Dendritic cell treated with granulocyte-macrophage colony-stimulating factor and Interleukin-4, amounts not matched to agents 40 ng/mL and 50 ng/mL, for 4 days (primary cell): ENCODE measurements around the gene C11orf65.

ENCODE experiments used
- H3K27ac Mint-ChIP-seq: one replicate; pipeline ENCODE4 v1.8.0; 2022; ENCODE audit warnings: mild to moderate bottlenecking, mixed read lengths
- H3K27me3 Mint-ChIP-seq: one replicate; pipeline ENCODE4 v1.8.0; 2022; ENCODE audit warnings: mild to moderate bottlenecking, mixed read lengths
- H3K36me3 Mint-ChIP-seq: one replicate; pipeline ENCODE4 v1.8.0; 2022; ENCODE audit warnings: low read depth, mixed read lengths
- H3K4me1 Mint-ChIP-seq: one replicate; pipeline ENCODE4 v1.8.0; 2022; ENCODE audit warnings: low read depth, mixed read lengths
- H3K4me3 Mint-ChIP-seq: one replicate; pipeline ENCODE4 v1.8.0; 2022; ENCODE audit warnings: mild to moderate bottlenecking, moderate library complexity, mixed read lengths
- H3K9me3 Mint-ChIP-seq: one replicate; pipeline ENCODE4 v1.8.0; 2022; ENCODE audit warnings: mixed read lengths
- intact Hi-C: fragments of 100-400 bp; cut with micrococcal nuclease; formaldehyde crosslinking; loops from one replicate; pipeline ENCODE4 v1.15.0; 2022

The C11orf65 gene

GRCh38 chr11:108467091-108467823 lies at the start of gene C11orf65:
Gene C11orf65, minus strand, starts transcription at chr11:108467529. Its CDS starts 5,970 bp downstream, at chr11:108461559.
- peaks cover 2% of the 10 kb centered on the region for H3K27me3 Mint-ChIP-seq
- intact Hi-C loops = loop anchor here (1.0 to 10.0 kb wide), 3 partner anchors 30 to 452 kb away; partner anchors contain the start of genes ATM and NPAT
- peak within 1 kb of the TSS; percentile 99 for H3K4me3 Mint-ChIP-seq
- H3K36me3 Mint-ChIP-seq = peaks cover 7% of the 10 kb centered on the region
- no peaks in the 10 kb centered on the region for H3K9me3 Mint-ChIP-seq
- peak within 1 kb of the TSS; percentile 100 for H3K27ac Mint-ChIP-seq
- H3K4me1 Mint-ChIP-seq = peaks cover 25% of the 10 kb centered on the region

DNA sequence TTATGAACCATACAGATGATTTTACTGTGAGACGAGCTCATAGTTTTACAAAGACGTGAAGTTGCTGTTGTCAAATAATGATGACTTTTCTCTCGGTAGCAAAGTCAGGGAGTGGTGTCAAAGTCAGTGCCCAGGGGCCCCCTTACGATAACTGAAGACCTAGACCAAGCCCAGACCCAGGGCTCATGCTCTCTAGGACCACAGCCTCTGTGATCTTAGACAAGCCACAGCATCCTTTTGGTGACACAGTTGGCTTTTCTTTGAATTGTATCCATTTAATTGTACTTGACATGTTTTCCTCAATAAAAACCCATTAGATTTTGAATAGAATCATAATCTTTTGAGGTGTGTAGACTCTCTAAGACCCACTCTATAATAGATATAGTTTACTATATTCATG lies 48.8 kb upstream of the C11orf65 start:
- Mint-ChIP-seq H3K4me3 (no peak overlapping the region), H3K27ac (no peak overlapping the region), H3K27me3 (no peaks in the 10 kb centered on the region), H3K9me3 (no peaks in the 10 kb centered on the region), H3K36me3 (no peaks in the 10 kb centered on the region), H3K4me1 (no peaks in the 10 kb centered on the region)
- intact Hi-C loops = no loop called here

DNA sequence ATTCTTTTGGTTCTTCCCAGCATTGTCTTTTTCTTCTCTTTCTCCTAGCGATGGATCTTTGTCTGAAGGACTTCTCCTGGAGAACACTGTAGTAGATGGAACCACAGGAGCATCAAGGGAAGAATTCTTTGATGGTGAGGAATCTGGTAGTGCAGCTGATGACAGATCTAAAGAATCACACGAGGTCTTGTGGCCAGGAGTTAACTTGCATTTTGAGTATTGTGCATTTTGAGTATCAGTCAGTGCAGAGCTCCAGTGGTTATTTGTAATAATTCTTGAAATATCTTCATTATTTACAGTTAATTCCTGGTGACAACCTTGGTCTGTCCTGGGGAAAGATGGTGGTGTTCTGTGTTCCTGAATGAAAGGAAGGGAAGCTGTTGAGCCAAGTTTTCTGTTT lies 45.4 kb upstream of the C11orf65 start:
- no peaks in the 10 kb centered on the region for H3K36me3 Mint-ChIP-seq
- peaks cover 3% of the 10 kb centered on the region for H3K27me3 Mint-ChIP-seq
- no peak overlapping the region for H3K4me3 Mint-ChIP-seq
- H3K4me1 Mint-ChIP-seq = peaks cover 11% of the 10 kb centered on the region
- H3K27ac Mint-ChIP-seq = no peak overlapping the region
- H3K9me3 Mint-ChIP-seq = no peaks in the 10 kb centered on the region
- intact Hi-C loops = no loop called here

DNA sequence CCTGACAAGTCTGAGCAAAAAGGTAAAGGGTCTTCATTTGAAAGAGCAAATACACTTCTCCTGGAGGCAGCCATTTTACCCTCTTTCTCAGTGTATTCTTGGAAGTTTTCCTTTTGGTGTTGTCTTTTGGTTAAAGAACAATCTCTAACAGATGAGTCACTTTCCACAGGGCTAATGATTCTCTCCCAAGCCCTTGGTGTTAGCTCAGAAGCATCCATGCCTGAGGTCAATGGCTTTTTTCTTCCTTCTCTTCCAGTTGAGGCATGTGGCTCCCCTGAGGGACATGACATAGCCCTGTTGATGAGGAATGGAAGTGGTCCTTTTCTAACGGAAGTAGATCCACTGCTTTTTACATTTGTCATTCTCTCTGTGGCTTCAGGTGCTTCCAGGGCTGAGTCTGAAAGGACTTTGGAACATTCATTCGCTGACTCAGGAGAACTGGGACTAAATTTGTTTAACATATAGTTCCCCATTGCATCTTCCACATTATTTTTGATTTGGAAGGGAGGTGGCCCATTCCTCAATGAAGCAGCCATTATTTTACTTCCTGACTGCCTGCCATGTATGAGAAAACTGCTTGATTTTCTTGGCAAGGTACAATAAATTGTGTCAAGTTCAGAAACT lies 44.6 kb upstream of the C11orf65 start:
- peaks cover 3% of the 10 kb centered on the region for H3K27me3 Mint-ChIP-seq
- intact Hi-C loops = no loop called here
- H3K4me3 Mint-ChIP-seq = no peak overlapping the region
- peaks cover 11% of the 10 kb centered on the region for H3K4me1 Mint-ChIP-seq
- no peaks in the 10 kb centered on the region for H3K36me3 Mint-ChIP-seq
- H3K27ac Mint-ChIP-seq = no peak overlapping the region
- H3K9me3 Mint-ChIP-seq = no peaks in the 10 kb centered on the region

DNA sequence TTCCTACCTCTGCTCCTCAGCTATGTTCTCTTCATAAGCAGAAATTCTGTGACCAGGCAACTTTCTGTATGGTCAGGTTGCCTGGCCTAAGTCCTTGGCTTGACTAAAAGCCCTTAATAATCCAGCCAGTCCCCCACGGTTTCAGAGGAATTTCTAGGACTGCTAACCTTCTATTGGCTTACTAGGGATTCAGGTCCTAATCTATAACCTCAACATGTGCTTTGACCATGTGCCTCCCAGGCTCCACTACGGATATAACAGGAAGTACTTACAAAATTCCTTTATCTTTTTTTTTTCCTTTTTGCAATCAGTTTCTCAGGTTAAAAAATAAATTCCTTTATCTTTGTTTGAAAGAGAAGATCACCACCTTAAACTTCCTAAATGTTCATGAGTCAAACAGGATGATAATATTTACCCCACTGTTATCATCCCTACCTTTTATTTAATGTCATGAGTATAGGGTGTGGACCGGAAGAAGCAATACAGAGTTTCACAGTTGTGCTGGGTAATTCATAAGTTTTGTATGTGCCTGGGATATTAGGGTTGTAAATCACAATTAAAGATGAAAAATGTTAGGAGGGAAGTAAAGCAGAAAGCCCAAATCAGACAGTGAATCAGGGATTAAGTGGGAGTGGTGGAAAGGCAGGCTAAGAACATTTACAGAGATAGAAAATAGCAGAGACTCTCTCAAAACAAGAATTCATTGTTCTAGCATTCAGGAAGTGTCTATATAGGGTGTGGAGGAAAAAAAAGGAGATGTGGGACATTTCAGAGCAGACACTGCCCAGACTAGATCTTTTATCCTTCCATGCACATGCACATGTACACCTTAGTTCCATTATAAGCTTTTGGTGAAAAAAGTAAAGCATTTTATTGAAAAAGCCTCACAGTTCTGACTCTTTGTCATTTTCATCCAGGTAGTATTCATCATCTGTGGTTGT lies 41.6 kb upstream of the C11orf65 start:
- Mint-ChIP-seq H3K36me3 (no peaks in the 10 kb centered on the region), H3K4me3 (no peak overlapping the region), H3K4me1 (peaks cover 11% of the 10 kb centered on the region), H3K27me3 (peaks cover 3% of the 10 kb centered on the region), H3K9me3 (no peaks in the 10 kb centered on the region), H3K27ac (no peak overlapping the region)
- intact Hi-C loops = loop anchor here (10.0 kb wide), 1 partner anchor 136 kb away; no protein-coding TSS in a partner anchor

- Mint-ChIP-seq H3K27ac (no peak overlapping the region), H3K27me3 (no peaks in the 10 kb centered on the region), H3K36me3 (peaks cover 7% of the 10 kb centered on the region), H3K4me1 (peaks cover 18% of the 10 kb centered on the region), H3K9me3 (no peaks in the 10 kb centered on the region), H3K4me3 (no peak overlapping the region)
- intact Hi-C loops = loop anchor here (10.0 kb wide), 1 partner anchor 143 kb away; no protein-coding TSS in a partner anchor
Measured at GRCh38 chr11:108501396-108501795, 34.1 kb upstream of the C11orf65 start.

DNA sequence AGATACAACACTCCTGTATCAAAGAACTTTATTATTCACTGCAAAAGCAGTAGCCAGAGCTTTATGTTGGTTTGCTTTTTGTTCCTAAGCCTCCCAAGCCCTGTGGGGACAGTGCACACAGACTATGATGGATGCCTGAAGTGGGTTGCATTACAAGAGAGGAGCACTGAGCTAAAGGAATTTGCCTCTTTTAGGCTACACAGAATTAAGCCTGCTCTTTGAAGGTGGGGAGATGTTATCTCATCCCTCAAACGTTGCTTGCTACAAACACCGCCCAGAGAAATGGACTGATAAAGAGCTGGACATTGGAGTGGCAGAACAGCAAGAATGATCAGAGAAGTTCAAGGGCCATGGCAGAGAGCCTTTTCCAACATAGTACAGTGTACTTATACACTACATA lies 33.4 kb upstream of the C11orf65 start:
- intact Hi-C loops = loop anchor here (10.0 kb wide), 1 partner anchor 144 kb away; no protein-coding TSS in a partner anchor
- Mint-ChIP-seq H3K27me3 (no peaks in the 10 kb centered on the region), H3K4me1 (peaks cover 18% of the 10 kb centered on the region), H3K36me3 (peaks cover 7% of the 10 kb centered on the region), H3K4me3 (no peak overlapping the region), H3K27ac (no peak overlapping the region), H3K9me3 (no peaks in the 10 kb centered on the region)

DNA sequence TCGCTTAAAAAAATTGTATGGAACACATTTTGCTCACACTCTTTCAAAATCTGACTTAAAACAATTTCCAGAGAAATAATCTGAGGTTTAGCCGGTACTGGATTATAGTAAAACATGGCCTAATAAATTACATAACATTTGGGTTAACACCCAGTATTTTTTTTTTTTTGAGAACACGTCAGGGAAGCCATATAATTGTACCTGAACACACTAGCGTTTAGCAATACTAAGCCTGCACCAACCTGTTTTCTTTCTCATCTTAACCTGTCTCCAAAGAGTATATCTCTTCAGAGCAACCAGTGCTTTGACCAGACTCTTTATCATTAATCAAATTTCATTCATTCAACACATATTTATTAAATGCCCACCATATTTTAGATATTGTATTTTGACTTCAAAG lies 32.8 kb upstream of the C11orf65 start:
- intact Hi-C loops = loop anchor here (10.0 kb wide), 1 partner anchor 145 kb away; no protein-coding TSS in a partner anchor
- Mint-ChIP-seq H3K27ac (no peak overlapping the region), H3K4me1 (peaks cover 18% of the 10 kb centered on the region), H3K4me3 (no peak overlapping the region), H3K27me3 (no peaks in the 10 kb centered on the region), H3K9me3 (no peaks in the 10 kb centered on the region), H3K36me3 (peaks cover 7% of the 10 kb centered on the region)

- Mint-ChIP-seq H3K36me3 (peaks cover 7% of the 10 kb centered on the region), H3K4me1 (peaks cover 18% of the 10 kb centered on the region), H3K27ac (peak overlapping the region; percentile 96), H3K4me3 (peak overlapping the region; percentile 87), H3K27me3 (no peaks in the 10 kb centered on the region), H3K9me3 (no peaks in the 10 kb centered on the region)
- intact Hi-C loops = no loop called here
Measured at GRCh38 chr11:108498816-108499408, 31.6 kb upstream of the C11orf65 start.

- Mint-ChIP-seq H3K4me1 (peaks cover 18% of the 10 kb centered on the region), H3K27me3 (no peaks in the 10 kb centered on the region), H3K4me3 (peak within 1 kb of the TSS; percentile 90), H3K36me3 (peaks cover 7% of the 10 kb centered on the region), H3K9me3 (no peaks in the 10 kb centered on the region), H3K27ac (peak within 1 kb of the TSS; percentile 96)
- intact Hi-C loops = no loop called here
Measured at GRCh38 chr11:108498046-108498815, 30.9 kb upstream of the C11orf65 start, which contains the start of gene POGLUT3. Gene POGLUT3, minus strand, starts transcription at chr11:108498384. Its CDS starts 18 bp downstream, at chr11:108498366.

- H3K9me3 Mint-ChIP-seq = no peaks in the 10 kb centered on the region
Measured at GRCh38 chr11:108497317-108498045, 30.2 kb upstream of the C11orf65 start.

DNA sequence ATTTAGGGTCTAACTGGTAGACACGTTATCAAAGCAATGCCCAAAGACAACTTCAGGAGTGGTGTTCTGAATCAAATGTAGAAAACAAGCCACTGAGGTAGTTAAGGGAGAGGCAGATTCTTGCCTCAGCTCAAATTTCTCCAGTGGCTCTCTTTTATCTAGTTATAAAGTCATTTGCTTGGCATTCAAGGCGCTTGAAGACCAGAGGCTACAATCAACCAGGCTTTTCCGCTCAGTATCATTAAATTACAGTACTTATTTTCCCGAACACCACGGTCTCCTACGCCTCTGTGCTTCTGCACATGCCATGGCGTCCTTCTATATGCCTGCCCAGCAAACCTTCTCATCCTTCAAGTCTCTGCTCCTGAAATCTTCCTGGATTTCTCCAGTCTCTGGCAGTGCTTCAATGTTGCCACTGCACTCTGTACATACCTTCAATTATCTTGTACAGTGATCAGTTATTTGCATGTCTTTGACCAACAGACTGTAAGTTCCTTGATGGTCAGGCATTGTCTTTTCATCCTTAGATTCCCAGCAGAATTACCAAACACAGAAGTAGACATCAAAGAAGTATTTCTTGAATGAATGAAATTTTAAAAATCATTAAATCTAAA lies 29.4 kb upstream of the C11orf65 start:
- intact Hi-C loops = loop anchor here (1.0 kb wide), 1 partner anchor 29 kb away; the partner anchor contains the start of gene C11orf65
- Mint-ChIP-seq H3K36me3 (peaks cover 7% of the 10 kb centered on the region), H3K9me3 (no peaks in the 10 kb centered on the region), H3K4me3 (no peak overlapping the region), H3K4me1 (peaks cover 18% of the 10 kb centered on the region), H3K27ac (peak overlapping the region; percentile 96), H3K27me3 (no peaks in the 10 kb centered on the region)

More at GRCh38 chr11:108497317-108498045, 30.2 kb upstream of the C11orf65 start:
- Mint-ChIP-seq H3K27ac (peak overlapping the region; percentile 96), H3K36me3 (peaks cover 7% of the 10 kb centered on the region), H3K27me3 (no peaks in the 10 kb centered on the region), H3K4me3 (peak overlapping the region; percentile 90), H3K4me1 (peaks cover 18% of the 10 kb centered on the region)
- intact Hi-C loops = loop anchor here (1.0 kb wide), 1 partner anchor 30 kb away; the partner anchor contains the start of gene C11orf65
